GM23338 (cell line): ENCODE measurements around the gene ZNF10. TPM values are rescaled to one million over a fixed set of nuclear protein-coding genes. Genes with fewer than 3 reads are reported as not detected.

Source experiments
- ATAC-seq: fragments of 200-7000 bp; cut with Tn5 transposase; 3 replicates; pipeline ENCODE4 v1.9.1; 2020
- DNase-seq: peaks from one replicate; pipeline ENCODE4 v3.0.0-alpha.2; 2015; ENCODE audit warnings: low spot score
- H2AFZ ChIP-seq: fragments of 200-600 bp; sonication (generic); 2 replicates; pipeline ENCODE4 v1.8.0; 2016; ENCODE audit warnings: antibody characterized with exemption, mild to moderate bottlenecking, moderate library complexity
- H3F3A ChIP-seq: fragments of 200-600 bp; sonication (generic); replicated peaks from 2 replicates; pipeline ENCODE4 v1.8.0; 2017; ENCODE audit warnings: antibody characterized with exemption, mixed run types, low read depth
- H3K27ac ChIP-seq: fragments of 200-600 bp; sonication (generic); 2 replicates; pipeline ENCODE4 v1.6.1; 2016; ENCODE audit warnings: low read depth
- H3K27me3 ChIP-seq: fragments of 200-600 bp; sonication (generic); 2 replicates; pipeline ENCODE4 v1.8.0; 2016; ENCODE audit warnings: mild to moderate bottlenecking, mixed run types, moderate library complexity; ENCODE audit not compliant: insufficient read depth
- H3K36me3 ChIP-seq: fragments of 200-600 bp; sonication (generic); 2 replicates; pipeline ENCODE4 v1.8.0; 2016; ENCODE audit warnings: mild to moderate bottlenecking; ENCODE audit not compliant: insufficient read depth
- H3K4me1 ChIP-seq: fragments of 200-600 bp; sonication (generic); 2 replicates; pipeline ENCODE4 v1.8.0; 2016; ENCODE audit warnings: mild to moderate bottlenecking, moderate library complexity; ENCODE audit not compliant: insufficient read depth
- H3K4me2 ChIP-seq: fragments of 200-600 bp; sonication (generic); 2 replicates; pipeline ENCODE4 v1.7.1; 2017; ENCODE audit warnings: mixed run types
- H3K4me3 ChIP-seq: fragments of 200-600 bp; sonication (generic); 2 replicates; pipeline ENCODE4 v1.6.1; 2016; ENCODE audit warnings: mixed run types
- H3K79me2 ChIP-seq: fragments of 200-600 bp; sonication (generic); replicated peaks from 2 replicates; pipeline ENCODE4 v1.8.0; 2017; ENCODE audit warnings: mild to moderate bottlenecking; ENCODE audit not compliant: insufficient read depth
- H3K9me2 ChIP-seq: fragments of 200-600 bp; sonication (generic); 2 replicates; pipeline ENCODE4 v1.8.0; 2017; ENCODE audit not compliant: insufficient read depth
- H4K20me1 ChIP-seq: fragments of 200-600 bp; sonication (generic); replicated peaks from 2 replicates; pipeline ENCODE4 v1.8.0; 2017; ENCODE audit warnings: mild to moderate bottlenecking; ENCODE audit not compliant: insufficient read depth
- H3K27ac Mint-ChIP-seq: 2 replicates; pipeline ENCODE4 v1.8.0; 2020; ENCODE audit warnings: inconsistent platforms, mild to moderate bottlenecking, moderate library complexity, mixed read lengths
- H3K27me3 Mint-ChIP-seq: 3 replicates; pipeline ENCODE4 v1.8.0; 2022; ENCODE audit warnings: low read depth, mild to moderate bottlenecking, moderate library complexity, mixed read lengths, inconsistent platforms; ENCODE audit not compliant: insufficient read depth, poor library complexity
- H3K36me3 Mint-ChIP-seq: 3 replicates; pipeline ENCODE4 v1.8.0; 2021; ENCODE audit warnings: low read depth, mild to moderate bottlenecking, inconsistent platforms, moderate library complexity, mixed read lengths
- H3K4me1 Mint-ChIP-seq: 3 replicates; pipeline ENCODE4 v1.8.0; 2020; ENCODE audit warnings: mild to moderate bottlenecking, inconsistent platforms, mixed read lengths
- H3K4me3 Mint-ChIP-seq: 3 replicates; pipeline ENCODE4 v1.8.0; 2021; ENCODE audit warnings: moderate library complexity, mild to moderate bottlenecking, inconsistent platforms, mixed read lengths
- H3K9me3 Mint-ChIP-seq: 3 replicates; pipeline ENCODE4 v1.8.0; 2020; ENCODE audit warnings: moderate library complexity, mild to moderate bottlenecking, inconsistent platforms, mixed read lengths
- CREB1 ChIP-seq: fragments of 250-450 bp; sonication (Bioruptor Pico); IDR thresholded peaks from 2 replicates; pipeline ENCODE4 v1.5.0; 2020; ENCODE audit warnings: low read depth, mild to moderate bottlenecking, moderate library complexity
- EZH2 ChIP-seq: fragments of 200-600 bp; sonication (generic); IDR thresholded peaks from one replicate; pipeline ENCODE4 v1.8.0; 2017; ENCODE audit warnings: antibody characterized with exemption, mild to moderate bottlenecking, low read depth; ENCODE audit not compliant: unreplicated experiment
- EZH2phosphoT487 ChIP-seq: fragments of 200-600 bp; sonication (generic); IDR thresholded peaks from one replicate; pipeline ENCODE4 v1.8.1; 2018; ENCODE audit warnings: antibody characterized with exemption; ENCODE audit not compliant: unreplicated experiment
- JUNB ChIP-seq: IDR thresholded peaks from one replicate; pipeline ENCODE4 v1.6.1; 2016; ENCODE audit warnings: antibody characterized with exemption; ENCODE audit not compliant: unreplicated experiment
- NANOG ChIP-seq: IDR thresholded peaks from 2 replicates; pipeline ENCODE4 v1.6.1; 2016; ENCODE audit warnings: antibody characterized with exemption, borderline replicate concordance
- POLR2AphosphoS5 ChIP-seq: IDR thresholded peaks from 2 replicates; pipeline ENCODE4 v1.6.1; 2016; ENCODE audit warnings: antibody characterized with exemption, low read depth
- STAT1 ChIP-seq: IDR thresholded peaks from one replicate; pipeline ENCODE4 v1.6.1; 2016; ENCODE audit warnings: antibody characterized with exemption; ENCODE audit not compliant: unreplicated experiment
- ZNF114 ChIP-seq: fragments of 250-450 bp; sonication (Bioruptor Pico); IDR thresholded peaks from 2 replicates; pipeline ENCODE4 v1.5.0; 2020; ENCODE audit warnings: mild to moderate bottlenecking, moderate library complexity
- ZNF331 ChIP-seq: fragments of 250-450 bp; sonication (Bioruptor Pico); IDR thresholded peaks from 2 replicates; pipeline ENCODE4 v1.5.0; 2020; ENCODE audit warnings: low read depth, mild to moderate bottlenecking, moderate library complexity
- polyA plus RNA-seq: library from polyadenylated mRNA; unstranded; fragments of >200 nt; fragmentation: Nextera tagmentation; extraction: Ambion mirVana; gene quantifications from 2 replicates; pipeline ENCODE4 v1.2.1, GENCODE V29; 2016
- total RNA-seq: library from RNA; depleted of rRNA; stranded (reverse); fragments of >200 nt; shearing (Covaris generic); gene quantifications from 2 replicates; pipeline ENCODE4 v1.2.3, GENCODE V29; 2014
- TF ChIP-seq, protein P1 (sequence below): fragments of 250-450 bp; sonication (Bioruptor Pico); IDR thresholded peaks from 2 replicates; pipeline ENCODE4 v1.5.0; 2020; ENCODE audit warnings: mild to moderate bottlenecking, moderate library complexity
- TF ChIP-seq, protein P2 (sequence below): IDR thresholded peaks from 2 replicates; pipeline ENCODE4 v1.6.1; 2016; ENCODE audit warnings: antibody characterized with exemption
- TF ChIP-seq, protein P3 (sequence below), 2 experiments: fragments of 200-600 bp in 1 of 2; sonication (generic) in 1 of 2; conservative IDR thresholded peaks; 2 replicates each; pipeline versions ENCODE4 v1.5.1 to v1.6.1; 2016 to 2017; ENCODE audit warnings: antibody characterized with exemption in 2 of 2, low read depth in 2 of 2, mild to moderate bottlenecking in 2 of 2, moderate library complexity in 1 of 2
- TF ChIP-seq, protein P4 (sequence below): IDR thresholded peaks from one replicate; pipeline ENCODE4 v1.6.1; 2018; ENCODE audit warnings: antibody characterized with exemption; ENCODE audit not compliant: unreplicated experiment

Gene ZNF10
- total and polyA plus RNA-seq, 2 experiments from 2014 or later: 8.2 to 18.5 TPM

DNA sequence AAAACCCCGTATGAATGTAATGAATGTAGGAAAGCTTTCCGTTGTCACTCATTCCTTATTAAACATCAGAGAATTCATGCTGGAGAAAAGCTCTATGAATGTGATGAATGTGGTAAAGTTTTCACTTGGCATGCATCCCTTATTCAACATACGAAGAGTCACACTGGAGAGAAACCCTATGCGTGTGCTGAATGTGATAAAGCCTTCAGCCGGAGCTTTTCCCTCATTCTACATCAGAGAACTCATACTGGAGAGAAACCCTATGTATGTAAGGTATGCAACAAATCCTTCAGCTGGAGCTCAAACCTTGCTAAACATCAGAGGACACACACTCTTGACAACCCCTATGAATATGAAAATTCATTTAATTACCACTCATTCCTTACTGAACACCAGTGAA, 24.2 kb upstream of the ZNF10 start:
- Mint-ChIP-seq H3K27me3 (no peaks in the 10 kb centered on the region), H3K4me1 (no peaks in the 10 kb centered on the region), H3K9me3 (peaks cover 99% of the 10 kb centered on the region), H3K4me3 (no peak overlapping the region), H3K27ac (no peak overlapping the region), H3K36me3 (peaks cover 100% of the 10 kb centered on the region)
- H3K79me2 ChIP-seq: 0 out of 2 replicates have a peak, but pooled peaks cover 12% of the 10 kb centered on the region
- H4K20me1 ChIP-seq: no peaks in the 10 kb centered on the region
- ATAC-seq (no peak), DNase-seq (peak; percentile 25)
- H3K4me3 ChIP-seq: peak overlapping the region; percentile 9; the same call in 1 of the 2 replicates
- TF ChIP-seq, protein P1, sequence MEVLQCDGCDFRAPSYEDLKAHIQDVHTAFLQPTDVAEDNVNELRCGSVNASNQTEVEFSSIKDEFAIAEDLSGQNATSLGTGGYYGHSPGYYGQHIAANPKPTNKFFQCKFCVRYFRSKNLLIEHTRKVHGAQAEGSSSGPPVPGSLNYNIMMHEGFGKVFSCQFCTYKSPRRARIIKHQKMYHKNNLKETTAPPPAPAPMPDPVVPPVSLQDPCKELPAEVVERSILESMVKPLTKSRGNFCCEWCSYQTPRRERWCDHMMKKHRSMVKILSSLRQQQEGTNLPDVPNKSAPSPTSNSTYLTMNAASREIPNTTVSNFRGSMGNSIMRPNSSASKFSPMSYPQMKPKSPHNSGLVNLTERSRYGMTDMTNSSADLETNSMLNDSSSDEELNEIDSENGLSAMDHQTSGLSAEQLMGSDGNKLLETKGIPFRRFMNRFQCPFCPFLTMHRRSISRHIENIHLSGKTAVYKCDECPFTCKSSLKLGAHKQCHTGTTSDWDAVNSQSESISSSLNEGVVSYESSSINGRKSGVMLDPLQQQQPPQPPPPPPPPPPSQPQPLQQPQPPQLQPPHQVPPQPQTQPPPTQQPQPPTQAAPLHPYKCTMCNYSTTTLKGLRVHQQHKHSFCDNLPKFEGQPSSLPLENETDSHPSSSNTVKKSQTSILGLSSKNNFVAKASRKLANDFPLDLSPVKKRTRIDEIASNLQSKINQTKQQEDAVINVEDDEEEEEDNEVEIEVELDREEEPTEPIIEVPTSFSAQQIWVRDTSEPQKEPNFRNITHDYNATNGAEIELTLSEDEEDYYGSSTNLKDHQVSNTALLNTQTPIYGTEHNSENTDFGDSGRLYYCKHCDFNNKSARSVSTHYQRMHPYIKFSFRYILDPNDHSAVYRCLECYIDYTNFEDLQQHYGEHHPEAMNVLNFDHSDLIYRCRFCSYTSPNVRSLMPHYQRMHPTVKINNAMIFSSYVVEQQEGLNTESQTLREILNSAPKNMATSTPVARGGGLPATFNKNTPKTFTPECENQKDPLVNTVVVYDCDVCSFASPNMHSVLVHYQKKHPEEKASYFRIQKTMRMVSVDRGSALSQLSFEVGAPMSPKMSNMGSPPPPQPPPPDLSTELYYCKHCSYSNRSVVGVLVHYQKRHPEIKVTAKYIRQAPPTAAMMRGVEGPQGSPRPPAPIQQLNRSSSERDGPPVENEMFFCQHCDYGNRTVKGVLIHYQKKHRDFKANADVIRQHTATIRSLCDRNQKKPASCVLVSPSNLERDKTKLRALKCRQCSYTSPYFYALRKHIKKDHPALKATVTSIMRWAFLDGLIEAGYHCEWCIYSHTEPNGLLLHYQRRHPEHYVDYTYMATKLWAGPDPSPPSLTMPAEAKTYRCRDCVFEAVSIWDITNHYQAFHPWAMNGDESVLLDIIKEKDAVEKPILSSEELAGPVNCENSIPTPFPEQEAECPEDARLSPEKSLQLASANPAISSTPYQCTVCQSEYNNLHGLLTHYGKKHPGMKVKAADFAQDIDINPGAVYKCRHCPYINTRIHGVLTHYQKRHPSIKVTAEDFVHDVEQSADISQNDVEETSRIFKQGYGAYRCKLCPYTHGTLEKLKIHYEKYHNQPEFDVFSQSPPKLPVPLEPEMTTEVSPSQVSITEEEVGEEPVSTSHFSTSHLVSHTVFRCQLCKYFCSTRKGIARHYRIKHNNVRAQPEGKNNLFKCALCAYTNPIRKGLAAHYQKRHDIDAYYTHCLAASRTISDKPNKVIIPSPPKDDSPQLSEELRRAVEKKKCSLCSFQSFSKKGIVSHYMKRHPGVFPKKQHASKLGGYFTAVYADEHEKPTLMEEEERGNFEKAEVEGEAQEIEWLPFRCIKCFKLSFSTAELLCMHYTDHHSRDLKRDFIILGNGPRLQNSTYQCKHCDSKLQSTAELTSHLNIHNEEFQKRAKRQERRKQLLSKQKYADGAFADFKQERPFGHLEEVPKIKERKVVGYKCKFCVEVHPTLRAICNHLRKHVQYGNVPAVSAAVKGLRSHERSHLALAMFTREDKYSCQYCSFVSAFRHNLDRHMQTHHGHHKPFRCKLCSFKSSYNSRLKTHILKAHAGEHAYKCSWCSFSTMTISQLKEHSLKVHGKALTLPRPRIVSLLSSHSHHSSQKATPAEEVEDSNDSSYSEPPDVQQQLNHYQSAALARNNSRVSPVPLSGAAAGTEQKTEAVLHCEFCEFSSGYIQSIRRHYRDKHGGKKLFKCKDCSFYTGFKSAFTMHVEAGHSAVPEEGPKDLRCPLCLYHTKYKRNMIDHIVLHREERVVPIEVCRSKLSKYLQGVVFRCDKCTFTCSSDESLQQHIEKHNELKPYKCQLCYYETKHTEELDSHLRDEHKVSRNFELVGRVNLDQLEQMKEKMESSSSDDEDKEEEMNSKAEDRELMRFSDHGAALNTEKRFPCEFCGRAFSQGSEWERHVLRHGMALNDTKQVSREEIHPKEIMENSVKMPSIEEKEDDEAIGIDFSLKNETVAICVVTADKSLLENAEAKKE (CRISPR knock-in tag): no peak
- TF ChIP-seq CREB1 (CRISPR knock-in tag): no peak
- TF ChIP-seq, protein P2, sequence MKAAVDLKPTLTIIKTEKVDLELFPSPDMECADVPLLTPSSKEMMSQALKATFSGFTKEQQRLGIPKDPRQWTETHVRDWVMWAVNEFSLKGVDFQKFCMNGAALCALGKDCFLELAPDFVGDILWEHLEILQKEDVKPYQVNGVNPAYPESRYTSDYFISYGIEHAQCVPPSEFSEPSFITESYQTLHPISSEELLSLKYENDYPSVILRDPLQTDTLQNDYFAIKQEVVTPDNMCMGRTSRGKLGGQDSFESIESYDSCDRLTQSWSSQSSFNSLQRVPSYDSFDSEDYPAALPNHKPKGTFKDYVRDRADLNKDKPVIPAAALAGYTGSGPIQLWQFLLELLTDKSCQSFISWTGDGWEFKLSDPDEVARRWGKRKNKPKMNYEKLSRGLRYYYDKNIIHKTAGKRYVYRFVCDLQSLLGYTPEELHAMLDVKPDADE: no peak
- TF ChIP-seq POLR2AphosphoS5: no peak
- no peak for TF ChIP-seq NANOG
- TF ChIP-seq EZH2: no peak
- no peak for TF ChIP-seq EZH2phosphoT487
- TF ChIP-seq ZNF331 (CRISPR knock-in tag): no peak
- TF ChIP-seq, protein P3, sequence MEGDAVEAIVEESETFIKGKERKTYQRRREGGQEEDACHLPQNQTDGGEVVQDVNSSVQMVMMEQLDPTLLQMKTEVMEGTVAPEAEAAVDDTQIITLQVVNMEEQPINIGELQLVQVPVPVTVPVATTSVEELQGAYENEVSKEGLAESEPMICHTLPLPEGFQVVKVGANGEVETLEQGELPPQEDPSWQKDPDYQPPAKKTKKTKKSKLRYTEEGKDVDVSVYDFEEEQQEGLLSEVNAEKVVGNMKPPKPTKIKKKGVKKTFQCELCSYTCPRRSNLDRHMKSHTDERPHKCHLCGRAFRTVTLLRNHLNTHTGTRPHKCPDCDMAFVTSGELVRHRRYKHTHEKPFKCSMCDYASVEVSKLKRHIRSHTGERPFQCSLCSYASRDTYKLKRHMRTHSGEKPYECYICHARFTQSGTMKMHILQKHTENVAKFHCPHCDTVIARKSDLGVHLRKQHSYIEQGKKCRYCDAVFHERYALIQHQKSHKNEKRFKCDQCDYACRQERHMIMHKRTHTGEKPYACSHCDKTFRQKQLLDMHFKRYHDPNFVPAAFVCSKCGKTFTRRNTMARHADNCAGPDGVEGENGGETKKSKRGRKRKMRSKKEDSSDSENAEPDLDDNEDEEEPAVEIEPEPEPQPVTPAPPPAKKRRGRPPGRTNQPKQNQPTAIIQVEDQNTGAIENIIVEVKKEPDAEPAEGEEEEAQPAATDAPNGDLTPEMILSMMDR (conservative IDR thresholded peaks at IDR 0.05; ENCODE audit: low read depth in 2 of 2): no peak
- TF ChIP-seq, protein P4, sequence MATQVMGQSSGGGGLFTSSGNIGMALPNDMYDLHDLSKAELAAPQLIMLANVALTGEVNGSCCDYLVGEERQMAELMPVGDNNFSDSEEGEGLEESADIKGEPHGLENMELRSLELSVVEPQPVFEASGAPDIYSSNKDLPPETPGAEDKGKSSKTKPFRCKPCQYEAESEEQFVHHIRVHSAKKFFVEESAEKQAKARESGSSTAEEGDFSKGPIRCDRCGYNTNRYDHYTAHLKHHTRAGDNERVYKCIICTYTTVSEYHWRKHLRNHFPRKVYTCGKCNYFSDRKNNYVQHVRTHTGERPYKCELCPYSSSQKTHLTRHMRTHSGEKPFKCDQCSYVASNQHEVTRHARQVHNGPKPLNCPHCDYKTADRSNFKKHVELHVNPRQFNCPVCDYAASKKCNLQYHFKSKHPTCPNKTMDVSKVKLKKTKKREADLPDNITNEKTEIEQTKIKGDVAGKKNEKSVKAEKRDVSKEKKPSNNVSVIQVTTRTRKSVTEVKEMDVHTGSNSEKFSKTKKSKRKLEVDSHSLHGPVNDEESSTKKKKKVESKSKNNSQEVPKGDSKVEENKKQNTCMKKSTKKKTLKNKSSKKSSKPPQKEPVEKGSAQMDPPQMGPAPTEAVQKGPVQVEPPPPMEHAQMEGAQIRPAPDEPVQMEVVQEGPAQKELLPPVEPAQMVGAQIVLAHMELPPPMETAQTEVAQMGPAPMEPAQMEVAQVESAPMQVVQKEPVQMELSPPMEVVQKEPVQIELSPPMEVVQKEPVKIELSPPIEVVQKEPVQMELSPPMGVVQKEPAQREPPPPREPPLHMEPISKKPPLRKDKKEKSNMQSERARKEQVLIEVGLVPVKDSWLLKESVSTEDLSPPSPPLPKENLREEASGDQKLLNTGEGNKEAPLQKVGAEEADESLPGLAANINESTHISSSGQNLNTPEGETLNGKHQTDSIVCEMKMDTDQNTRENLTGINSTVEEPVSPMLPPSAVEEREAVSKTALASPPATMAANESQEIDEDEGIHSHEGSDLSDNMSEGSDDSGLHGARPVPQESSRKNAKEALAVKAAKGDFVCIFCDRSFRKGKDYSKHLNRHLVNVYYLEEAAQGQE: no peak
- TF ChIP-seq JUNB: no peak
- no peak for TF ChIP-seq STAT1
- no peak for TF ChIP-seq ZNF114 (CRISPR knock-in tag)
- no peak overlapping the region for H2AFZ ChIP-seq
- H3K9me2 ChIP-seq: no peaks in the 10 kb centered on the region
- peaks cover 86% of the 10 kb centered on the region for H3K36me3 ChIP-seq
- no peak overlapping the region for H3K4me2 ChIP-seq
- H3K27ac ChIP-seq: no peak overlapping the region
- H3K4me1 ChIP-seq: no peaks in the 10 kb centered on the region
- no peaks in the 10 kb centered on the region for H3F3A ChIP-seq
- H3K27me3 ChIP-seq: no peaks in the 10 kb centered on the region
